GM12865 (cell line): ENCODE data around the gene HIF1AN.
"Not testable (repeated sequence)": the region's sequence is repeated elsewhere in the genome, so short reads cannot be mapped to it uniquely, and the experiment has no call there.

ENCODE experiments used
- DNase-seq: peaks from one replicate; pipeline ENCODE4 v3.0.0; 2010; ENCODE audit warnings: low read depth
- H3K4me3 ChIP-seq: 2 replicates; pipeline ENCODE4 v1.5.1; 2011; ENCODE audit warnings: mild to moderate bottlenecking, low read depth, low read length, control low read depth
- TF ChIP-seq, protein P1 (sequence below): IDR thresholded peaks from 2 replicates; pipeline ENCODE4 v1.5.1; 2011; ENCODE audit warnings: low read length, control low read depth, low read depth, inconsistent platforms; ENCODE audit not compliant: insufficient read depth; ENCODE audit errors: missing control alignments

The HIF1AN gene

GRCh38 chr10:100568912-100569311 is 33.2 kb downstream of the HIF1AN start:
- DNase-seq: no peak
- TF ChIP-seq, protein P1, sequence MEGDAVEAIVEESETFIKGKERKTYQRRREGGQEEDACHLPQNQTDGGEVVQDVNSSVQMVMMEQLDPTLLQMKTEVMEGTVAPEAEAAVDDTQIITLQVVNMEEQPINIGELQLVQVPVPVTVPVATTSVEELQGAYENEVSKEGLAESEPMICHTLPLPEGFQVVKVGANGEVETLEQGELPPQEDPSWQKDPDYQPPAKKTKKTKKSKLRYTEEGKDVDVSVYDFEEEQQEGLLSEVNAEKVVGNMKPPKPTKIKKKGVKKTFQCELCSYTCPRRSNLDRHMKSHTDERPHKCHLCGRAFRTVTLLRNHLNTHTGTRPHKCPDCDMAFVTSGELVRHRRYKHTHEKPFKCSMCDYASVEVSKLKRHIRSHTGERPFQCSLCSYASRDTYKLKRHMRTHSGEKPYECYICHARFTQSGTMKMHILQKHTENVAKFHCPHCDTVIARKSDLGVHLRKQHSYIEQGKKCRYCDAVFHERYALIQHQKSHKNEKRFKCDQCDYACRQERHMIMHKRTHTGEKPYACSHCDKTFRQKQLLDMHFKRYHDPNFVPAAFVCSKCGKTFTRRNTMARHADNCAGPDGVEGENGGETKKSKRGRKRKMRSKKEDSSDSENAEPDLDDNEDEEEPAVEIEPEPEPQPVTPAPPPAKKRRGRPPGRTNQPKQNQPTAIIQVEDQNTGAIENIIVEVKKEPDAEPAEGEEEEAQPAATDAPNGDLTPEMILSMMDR: no peak
- no peak overlapping the region for H3K4me3 ChIP-seq

GRCh38 chr10:100569687-100570481 is 34.1 kb downstream of the HIF1AN start:
- TF ChIP-seq, protein P1: no peak
- DNase-seq: no peak
- no peak overlapping the region for H3K4me3 ChIP-seq

- TF ChIP-seq, protein P1: no peak
- no peak overlapping the region for H3K4me3 ChIP-seq
- DNase-seq: no peak
These were observed 34.8 kb downstream of the HIF1AN start for GRCh38 chr10:100570506-100570905.

DNA sequence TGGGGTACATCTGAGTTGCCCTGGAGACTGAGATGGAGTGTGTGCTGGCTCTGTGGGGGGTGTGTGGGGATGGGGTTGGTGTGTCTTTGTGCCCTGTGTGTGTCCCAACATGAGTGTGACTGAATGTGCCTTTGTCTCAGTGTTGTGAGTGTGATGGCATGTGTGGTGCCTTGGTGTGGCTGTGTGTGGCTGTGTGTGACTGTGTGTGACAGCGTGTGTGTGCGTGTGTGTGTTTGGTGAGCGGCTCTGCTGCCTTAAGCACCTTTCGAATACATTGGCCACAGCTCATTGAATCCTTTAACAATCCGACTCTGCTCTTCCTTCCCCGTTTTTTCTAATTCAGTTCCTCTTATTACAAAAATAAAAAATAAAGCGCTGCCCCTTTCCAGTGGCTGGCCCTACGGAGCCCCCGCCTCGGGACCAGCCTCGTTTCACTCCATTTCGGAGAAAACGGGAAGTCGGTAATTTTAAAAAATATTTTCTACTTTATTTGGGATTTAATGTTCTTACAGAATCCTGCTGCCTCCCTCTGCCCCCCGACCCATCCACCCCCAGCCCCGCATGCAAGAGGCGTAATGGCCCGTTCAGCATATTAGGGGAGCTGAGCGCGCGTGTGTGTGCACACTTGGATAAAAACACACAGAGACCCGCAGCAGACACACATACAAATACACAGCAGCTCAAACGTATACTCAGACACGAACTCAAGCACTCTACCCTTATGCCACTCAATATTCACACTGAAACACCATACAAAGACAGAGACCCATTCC is 35.5 kb downstream of the HIF1AN start:
- TF ChIP-seq, protein P1: no peak
- no peak overlapping the region for H3K4me3 ChIP-seq
- DNase-seq: no peak

- H3K4me3 ChIP-seq, DNase-seq: not testable (repeated sequence)
These were observed 39.4 kb downstream of the HIF1AN start for GRCh38 chr10:100575146-100575545.

GRCh38 chr10:100575585-100576281 is 40.0 kb downstream of the HIF1AN start:
- TF ChIP-seq, protein P1: no peak
- DNase-seq: no peak
- no peak overlapping the region for H3K4me3 ChIP-seq

DNA sequence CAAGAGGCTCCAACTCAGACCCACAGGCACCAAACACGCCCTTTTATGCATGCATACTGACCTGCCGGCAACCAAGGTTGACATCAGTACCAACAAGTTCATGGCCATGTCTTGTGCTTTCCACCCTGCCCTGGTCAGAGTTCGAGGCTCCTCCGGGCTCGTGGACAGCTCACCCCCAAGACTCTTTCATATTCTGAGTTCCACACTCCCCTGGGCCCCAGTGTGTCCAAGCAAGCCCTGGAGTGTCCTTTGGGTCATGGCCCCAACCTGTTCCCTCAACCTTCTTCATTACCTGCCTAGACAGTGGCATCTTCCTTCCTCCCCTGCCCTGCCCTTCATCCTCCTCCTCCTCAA is 40.5 kb downstream of the HIF1AN start:
- no peak for DNase-seq
- TF ChIP-seq, protein P1: no peak

More for the DNA sequence above, 40.5 kb downstream of the HIF1AN start:
- H3K4me3 ChIP-seq: no peak overlapping the region
